Right cardiac atrium (tissue), 5 donors: ENCODE data around the gene IL19. TPM values are rescaled to one million over a fixed set of nuclear protein-coding genes. Genes with fewer than 3 reads are reported as not detected.

Experiments used
- ATAC-seq, 2 donors: fragments of 200-7000 bp; cut with Tn5 transposase; one replicate each; pipeline versions ENCODE4 v1.8.0 to v1.9.1; 2020; ENCODE audit warnings: moderate library complexity in 2 of 2, mild to moderate bottlenecking in 1 of 2
- DNase-seq, 3 donors: peaks; one replicate each; pipeline ENCODE4 v3.0.0-alpha.2; 2020
- H3K27ac ChIP-seq: one replicate; pipeline ENCODE4 v1.5.1; 2013; ENCODE audit warnings: mild to moderate bottlenecking, low read length, control low read depth, moderate library complexity
- H3K27me3 ChIP-seq: one replicate; pipeline ENCODE4 v1.6.1; 2013; ENCODE audit not compliant: control insufficient read depth, insufficient read depth
- H3K4me1 ChIP-seq: one replicate; pipeline ENCODE4 v1.6.1; 2013; ENCODE audit warnings: low read length; ENCODE audit not compliant: control insufficient read depth, insufficient read depth
- H3K4me3 ChIP-seq: one replicate; pipeline ENCODE4 v1.5.1; 2013; ENCODE audit warnings: low read length, control low read depth
- H3K9me3 ChIP-seq: one replicate; pipeline ENCODE4 v1.6.1; 2013; ENCODE audit warnings: low read length; ENCODE audit not compliant: control insufficient read depth
- WGBS: extraction: QIAGEN DNeasy Blood & Tissue Kit; methylation state at CpG from one replicate; pipeline ENCODE4 v1.1.7; 2013; 5-methylcytosine and 5-hydroxymethylcytosine counted together
- intact Hi-C, 4 donors: fragments of 100-400 bp; cut with DNase I; formaldehyde crosslinking; loops; one replicate each; pipeline versions ENCODE4 v1.11.0 to v1.14.0; 2022 to 2023
- polyA plus RNA-seq: library from polyadenylated mRNA; stranded (reverse); fragments of 200-250 nt; gene quantifications from one replicate; pipeline ENCODE4 v1.2.3, GENCODE V29; 2013
- total RNA-seq, 4 donors: library from RNA; stranded (reverse); fragmentation: NEBNext Ultra II Directional; extraction: Animal tissue kit (Norgen Biotek cat#: 25700); gene quantifications; one replicate each; pipeline ENCODE4 v1.2.1, GENCODE V29; 2021
- donor health status: healthy with polysubstance abuse.
- donor health status: DM: no; HTN: yes; CAD: no.
- donor health status: DM: no; HTN: no; CAD: no.
- donor health status: DM: no; HTN: yes; CAD: no; lungs with severe emphysema.
- donor health status: DM: yes; HTN: yes; CAD: no.

IL19 gene
- total and polyA plus RNA-seq, 5 donors = not detected

GRCh38 chr1:206823727-206824126, 53.2 kb downstream of the IL19 start:
- Histone ChIP-seq H3K27ac (no peak overlapping the region), H3K27me3 (no peaks in the 10 kb centered on the region), H3K4me3 (no peak overlapping the region), H3K4me1 (peaks cover 2% of the 10 kb centered on the region), H3K9me3 (no peaks in the 10 kb centered on the region)
- 41% methylated on average over 5 of the region's 5 CpGs for WGBS
- DNase-seq (peak in 1 of 3 donors; percentile 61), ATAC-seq (peak in 1 of 2 donors; percentile 79)
- intact Hi-C loops = no loop called here

- no peak overlapping the region for H3K27ac ChIP-seq
These were observed 53.8 kb downstream of the IL19 start for GRCh38 chr1:206824331-206824730.

GRCh38 chr1:206826394-206826793, 55.8 kb downstream of the IL19 start:
- Histone ChIP-seq H3K4me1 (peaks cover 2% of the 10 kb centered on the region), H3K27ac (no peak overlapping the region), H3K9me3 (no peaks in the 10 kb centered on the region), H3K27me3 (no peaks in the 10 kb centered on the region), H3K4me3 (no peak overlapping the region)
- intact Hi-C loops = no loop called here
- ATAC-seq (no peak), DNase-seq (no peak)
- WGBS = 54% methylated on average over 4 of the region's 4 CpGs

More at GRCh38 chr1:206824331-206824730, 53.8 kb downstream of the IL19 start:
- H3K9me3 ChIP-seq = no peaks in the 10 kb centered on the region
- H3K4me3 ChIP-seq = no peak overlapping the region
- 59% methylated on average over 3 of the region's 3 CpGs for WGBS
- no peak for ATAC-seq
- no peak for DNase-seq
- peaks cover 2% of the 10 kb centered on the region for H3K4me1 ChIP-seq
- H3K27me3 ChIP-seq = no peaks in the 10 kb centered on the region
- intact Hi-C loops = no loop called here

- Histone ChIP-seq H3K27me3 (no peaks in the 10 kb centered on the region), H3K4me3 (no peak overlapping the region), H3K27ac (no peak overlapping the region), H3K4me1 (peaks cover 2% of the 10 kb centered on the region), H3K9me3 (no peaks in the 10 kb centered on the region)
- WGBS = 91% methylated on average over 1 of the region's 1 CpG
- DNase-seq = no peak
- intact Hi-C loops = no loop called here
- no peak for ATAC-seq
These were observed 57.5 kb downstream of the IL19 start for GRCh38 chr1:206828061-206828460.

- Histone ChIP-seq H3K4me1 (peaks cover 2% of the 10 kb centered on the region), H3K27me3 (no peaks in the 10 kb centered on the region), H3K27ac (no peak overlapping the region), H3K9me3 (no peaks in the 10 kb centered on the region), H3K4me3 (no peak overlapping the region)
- ATAC-seq = no peak
- intact Hi-C loops = no loop called here
- DNase-seq = no peak
- 83% methylated on average over 4 of the region's 4 CpGs for WGBS
These were observed 58.2 kb downstream of the IL19 start for GRCh38 chr1:206828765-206829164.

- Histone ChIP-seq H3K27me3 (no peaks in the 10 kb centered on the region), H3K4me1 (no peaks in the 10 kb centered on the region), H3K4me3 (no peak overlapping the region), H3K27ac (no peak overlapping the region), H3K9me3 (no peaks in the 10 kb centered on the region)
- DNase-seq (no peak), ATAC-seq (no peak)
- 86% methylated on average over 6 of the region's 6 CpGs for WGBS
- intact Hi-C loops = no loop called here
These were observed 58.7 kb downstream of the IL19 start for GRCh38 chr1:206829282-206829681.

- H3K4me1 ChIP-seq = no peaks in the 10 kb centered on the region
- H3K27me3 ChIP-seq = no peaks in the 10 kb centered on the region
- intact Hi-C loops = no loop called here
- 81% methylated on average over 2 of the region's 2 CpGs for WGBS
- no peak for DNase-seq
- H3K27ac ChIP-seq = no peak overlapping the region
- H3K9me3 ChIP-seq = no peaks in the 10 kb centered on the region
- no peak overlapping the region for H3K4me3 ChIP-seq
- no peak for ATAC-seq
These were observed 59.3 kb downstream of the IL19 start for GRCh38 chr1:206829875-206830274.

- Histone ChIP-seq H3K27ac (no peak overlapping the region), H3K27me3 (no peaks in the 10 kb centered on the region), H3K4me1 (no peaks in the 10 kb centered on the region), H3K4me3 (no peak overlapping the region), H3K9me3 (no peaks in the 10 kb centered on the region)
- intact Hi-C loops = no loop called here
- 86% methylated on average over 4 of the region's 4 CpGs for WGBS
- DNase-seq = no peak
- no peak for ATAC-seq
These were observed 61.1 kb downstream of the IL19 start for GRCh38 chr1:206831650-206832049.

GRCh38 chr1:206832352-206832880, 61.8 kb downstream of the IL19 start:
- intact Hi-C loops = no loop called here
- H3K4me1 ChIP-seq = no peaks in the 10 kb centered on the region
- DNase-seq = no peak
- H3K9me3 ChIP-seq = no peaks in the 10 kb centered on the region
- no peak overlapping the region for H3K27ac ChIP-seq
- no peak for ATAC-seq
- 37% methylated on average over 2 of the region's 2 CpGs for WGBS
- no peaks in the 10 kb centered on the region for H3K27me3 ChIP-seq
- no peak overlapping the region for H3K4me3 ChIP-seq

GRCh38 chr1:206833106-206833680, 62.6 kb downstream of the IL19 start:
- H3K4me3 ChIP-seq = no peak overlapping the region
- 72% methylated on average over 2 of the region's 2 CpGs for WGBS

GRCh38 chr1:206833801-206834200, 63.2 kb downstream of the IL19 start:
- Histone ChIP-seq H3K9me3 (no peaks in the 10 kb centered on the region), H3K27me3 (no peaks in the 10 kb centered on the region), H3K27ac (no peak overlapping the region), H3K4me1 (no peaks in the 10 kb centered on the region), H3K4me3 (no peak overlapping the region)
- 64% methylated on average over 2 of the region's 2 CpGs for WGBS
- intact Hi-C loops = no loop called here
- DNase-seq (no peak), ATAC-seq (no peak)

More at GRCh38 chr1:206833106-206833680, 62.6 kb downstream of the IL19 start:
- no peak overlapping the region for H3K27ac ChIP-seq
- H3K4me1 ChIP-seq = no peaks in the 10 kb centered on the region
- DNase-seq = no peak
- ATAC-seq = no peak
- intact Hi-C loops = no loop called here
- H3K9me3 ChIP-seq = no peaks in the 10 kb centered on the region
- H3K27me3 ChIP-seq = no peaks in the 10 kb centered on the region

- ATAC-seq (no peak), DNase-seq (no peak)
- H3K4me1 ChIP-seq = no peaks in the 10 kb centered on the region
- H3K27ac ChIP-seq = no peak overlapping the region
- H3K4me3 ChIP-seq = no peak overlapping the region
- H3K27me3 ChIP-seq = no peaks in the 10 kb centered on the region
- intact Hi-C loops = no loop called here
- no peaks in the 10 kb centered on the region for H3K9me3 ChIP-seq
- 89% methylated on average over 6 of the region's 6 CpGs for WGBS
These were observed 63.6 kb downstream of the IL19 start for GRCh38 chr1:206834217-206834616.
